ENCODE results near the gene JAM2. TPM values are rescaled to one million over a fixed set of nuclear protein-coding genes. Genes with fewer than 3 reads are reported as not detected.

The JAM2 gene
- total RNA-seq, 1 experiment from 2014 or later, result 1.7 TPM

DNA sequence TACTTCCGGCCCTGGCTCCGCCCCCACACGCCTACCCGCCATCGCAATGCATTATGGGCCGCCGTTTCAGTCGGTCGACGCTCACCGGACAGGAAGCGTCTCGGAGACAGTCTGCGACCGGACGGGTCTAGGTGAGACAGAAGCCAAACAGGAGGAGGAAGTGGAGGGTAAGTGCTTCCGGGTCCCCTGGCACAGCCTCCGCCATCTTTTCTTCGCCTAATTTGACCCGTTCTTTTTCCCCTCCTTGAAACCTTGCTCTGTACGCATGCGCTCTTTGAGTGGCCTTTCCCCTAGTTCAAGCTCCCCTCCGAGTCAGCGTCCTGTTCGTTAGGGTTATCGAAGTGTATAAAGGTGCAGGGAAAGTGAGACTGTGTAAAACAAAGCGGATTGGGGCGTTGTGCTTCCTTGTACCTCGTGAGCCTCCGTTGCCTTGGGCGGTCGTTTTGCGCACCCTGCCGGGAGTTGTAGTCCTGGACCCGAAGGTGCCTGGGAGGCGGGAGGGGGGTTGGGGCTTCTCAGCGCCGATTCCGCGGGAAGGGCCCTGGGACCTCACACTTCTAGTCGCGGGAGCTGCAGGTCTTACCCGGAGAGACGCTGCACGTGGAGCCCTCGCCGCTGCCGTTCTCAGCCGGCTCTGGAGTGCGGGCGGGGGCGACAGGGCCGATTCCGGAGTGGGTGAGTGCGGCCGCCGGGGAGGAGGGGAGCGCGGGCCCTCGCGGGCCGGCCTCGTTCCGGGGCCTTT lies 96.0 kb downstream of the JAM2 start, which contains the start of the genes ATP5PF and GABPA:
Gene ATP5PF (minus strand): TSS at position 1 of the 742 bp plus-strand sequence. CDS start 5,110 bp downstream, outside the sequence.
Gene GABPA (plus strand): TSS at position 69 of the 742 bp plus-strand sequence. CDS start 6,627 bp downstream, outside the sequence.
- Histone ChIP-seq H3K36me3 (ENCODE audit: insufficient read depth, low read length, poor library complexity, severe bottlenecking) (peaks cover 1% of the 10 kb centered on the region), H3K4me1 (ENCODE audit: insufficient read depth, low read length, poor library complexity, severe bottlenecking) (peaks cover 16% of the 10 kb centered on the region), H3K27me3 (replicated peaks; ENCODE audit: insufficient read depth, low read depth, low read length, poor library complexity) (no peaks in the 10 kb centered on the region), H3K27ac (ENCODE audit: low read depth, low read length, poor library complexity, severe bottlenecking) (peak within 1 kb of the TSS; percentile 99), H3K9me3 (ENCODE audit: low read depth, low read length, poor library complexity, severe bottlenecking) (no peaks in the 10 kb centered on the region), H3K4me3 (ENCODE audit: low read depth, low read length, poor library complexity, severe bottlenecking) (peak within 1 kb of the TSS; percentile 89)
- TF ChIP-seq, protein P1, sequence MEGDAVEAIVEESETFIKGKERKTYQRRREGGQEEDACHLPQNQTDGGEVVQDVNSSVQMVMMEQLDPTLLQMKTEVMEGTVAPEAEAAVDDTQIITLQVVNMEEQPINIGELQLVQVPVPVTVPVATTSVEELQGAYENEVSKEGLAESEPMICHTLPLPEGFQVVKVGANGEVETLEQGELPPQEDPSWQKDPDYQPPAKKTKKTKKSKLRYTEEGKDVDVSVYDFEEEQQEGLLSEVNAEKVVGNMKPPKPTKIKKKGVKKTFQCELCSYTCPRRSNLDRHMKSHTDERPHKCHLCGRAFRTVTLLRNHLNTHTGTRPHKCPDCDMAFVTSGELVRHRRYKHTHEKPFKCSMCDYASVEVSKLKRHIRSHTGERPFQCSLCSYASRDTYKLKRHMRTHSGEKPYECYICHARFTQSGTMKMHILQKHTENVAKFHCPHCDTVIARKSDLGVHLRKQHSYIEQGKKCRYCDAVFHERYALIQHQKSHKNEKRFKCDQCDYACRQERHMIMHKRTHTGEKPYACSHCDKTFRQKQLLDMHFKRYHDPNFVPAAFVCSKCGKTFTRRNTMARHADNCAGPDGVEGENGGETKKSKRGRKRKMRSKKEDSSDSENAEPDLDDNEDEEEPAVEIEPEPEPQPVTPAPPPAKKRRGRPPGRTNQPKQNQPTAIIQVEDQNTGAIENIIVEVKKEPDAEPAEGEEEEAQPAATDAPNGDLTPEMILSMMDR (conservative IDR thresholded peaks at IDR 0.05; ENCODE audit: low read depth, low read length), result no peak
- no peak for TF ChIP-seq EZH2 (IDR thresholded peaks at IDR 0.05; ENCODE audit: borderline replicate concordance, low read depth, low read length, poor library complexity, severe bottlenecking)
- POLR2A ChIA-PET (ENCODE audit: low non-redundant PET), result interaction anchor here (0.6 kb wide), 1 partner anchor 759 kb away, joined by 3 read pairs; no protein-coding TSS in a partner anchor
- BruUV-seq (replicated peaks), result no TSS peak
- intact Hi-C loops (cut with micrococcal nuclease; ENCODE audit: unreplicated experiment), result loop anchor here (1.0 to 10.0 kb wide), 2 partner anchors 127 to 130 kb away; no protein-coding TSS in a partner anchor
- CTCF ChIA-PET, result interaction anchor here (1.0 kb wide), 1 partner anchor 128 kb away, joined by 3 read pairs; no protein-coding TSS in a partner anchor
- DNase-seq (ENCODE audit: low spot score), result peak; percentile 99

DNA sequence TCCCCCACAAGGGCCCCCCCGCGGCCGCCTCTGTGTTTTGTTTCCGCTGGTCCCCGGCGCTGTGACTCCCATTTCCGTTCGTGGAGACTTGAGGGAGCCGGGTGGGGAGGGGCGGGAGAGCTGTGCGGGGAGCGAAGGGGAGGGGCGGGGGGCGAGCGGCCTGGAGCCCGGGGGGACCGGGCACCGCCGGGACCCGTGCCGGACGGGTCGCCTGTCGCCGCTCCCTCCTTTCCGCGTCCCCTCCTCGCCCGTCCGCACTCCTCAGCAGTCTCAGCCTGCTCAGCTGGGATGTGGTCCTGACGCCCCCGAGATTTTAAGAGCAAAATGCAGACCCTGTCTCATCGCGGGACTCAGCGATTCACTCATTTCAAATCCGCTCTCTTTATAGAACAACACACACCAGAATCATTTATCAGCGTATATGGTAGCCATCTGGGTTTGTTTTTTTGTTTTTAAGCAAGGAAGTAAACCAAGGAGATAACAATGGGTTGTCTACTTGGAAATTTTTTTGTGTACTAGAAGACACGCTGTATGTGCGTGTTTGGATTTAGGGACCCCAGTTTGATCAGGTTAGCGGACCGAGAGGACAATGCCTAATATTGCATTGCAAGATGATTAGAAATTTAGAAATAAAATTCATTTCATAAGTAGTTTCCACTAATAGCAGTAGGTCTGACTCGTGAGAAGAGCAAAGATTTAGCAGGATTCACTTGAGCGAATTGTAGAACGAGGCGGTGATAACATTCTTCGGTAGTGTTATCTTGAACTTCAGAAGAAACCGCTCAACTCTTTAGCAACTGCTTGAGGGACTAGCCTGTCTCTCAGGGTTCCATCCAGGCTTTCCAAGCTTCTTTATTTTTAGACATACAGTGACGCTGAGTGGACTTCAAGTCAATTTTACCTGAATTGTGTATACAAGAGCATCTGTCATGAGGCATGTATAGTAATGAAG lies 96.9 kb downstream of the JAM2 start:
- DNase-seq (ENCODE audit: low spot score), result peak; percentile 93
- POLR2A ChIA-PET (ENCODE audit: low non-redundant PET), result no interaction called here

More for the DNA sequence above, 96.9 kb downstream of the JAM2 start:
- peak overlapping the region; percentile 89 for H3K4me3 ChIP-seq (ENCODE audit: low read depth, low read length, poor library complexity, severe bottlenecking)
- CTCF ChIA-PET, result interaction anchor here (1.1 kb wide), 1 partner anchor 27 kb away, joined by 3 read pairs; no protein-coding TSS in a partner anchor
- peak overlapping the region; percentile 99 for H3K27ac ChIP-seq (ENCODE audit: low read depth, low read length, poor library complexity, severe bottlenecking)
- peaks cover 16% of the 10 kb centered on the region for H3K4me1 ChIP-seq (ENCODE audit: insufficient read depth, low read length, poor library complexity, severe bottlenecking)
- no peaks in the 10 kb centered on the region for H3K27me3 ChIP-seq (replicated peaks; ENCODE audit: insufficient read depth, low read depth, low read length, poor library complexity)
- TF ChIP-seq EZH2 (IDR thresholded peaks at IDR 0.05; ENCODE audit: borderline replicate concordance, low read depth, low read length, poor library complexity, severe bottlenecking), result no peak
- TF ChIP-seq, protein P1 (conservative IDR thresholded peaks at IDR 0.05; ENCODE audit: low read depth, low read length), result no peak
- H3K36me3 ChIP-seq (ENCODE audit: insufficient read depth, low read length, poor library complexity, severe bottlenecking), result no peaks in the 10 kb centered on the region
- intact Hi-C loops (cut with micrococcal nuclease; ENCODE audit: unreplicated experiment), result loop anchor here (1.0 to 10.0 kb wide), 2 partner anchors 128 to 129 kb away; no protein-coding TSS in a partner anchor
- BruUV-seq (replicated peaks), result TSS peak; percentile 41
- H3K9me3 ChIP-seq (ENCODE audit: low read depth, low read length, poor library complexity, severe bottlenecking), result no peaks in the 10 kb centered on the region

Measured in A673 (cell line).